Neural cell (in vitro differentiated cells): Measurements from ENCODE around the gene C2CD4A. TPM values are rescaled to one million over a fixed set of nuclear protein-coding genes. Genes with fewer than 3 reads are reported as not detected.
"Not testable (repeated sequence)": the region's sequence is repeated elsewhere in the genome, so short reads cannot be mapped to it uniquely, and the experiment has no call there.

Experiments used
- H2AFZ ChIP-seq: fragments of 200-600, 300-800 bp; sonication (generic), shearing (Covaris generic); 2 replicates; pipeline ENCODE4 v1.6.0; 2014; ENCODE audit warnings: low read depth, mild to moderate bottlenecking, antibody characterized with exemption, low read length, moderate library complexity
- H3F3A ChIP-seq: fragments of 200-600 bp; shearing (Covaris generic); 2 replicates; pipeline ENCODE4 v1.6.1; 2016; ENCODE audit warnings: mild to moderate bottlenecking, moderate library complexity, mixed read lengths, antibody characterized with exemption, low read length; ENCODE audit not compliant: insufficient read depth, poor library complexity, severe bottlenecking
- H3K27ac ChIP-seq: fragments of 200-600, 300-800 bp; sonication (generic), shearing (Covaris generic); 2 replicates; pipeline ENCODE4 v1.5.1; 2014; ENCODE audit warnings: mild to moderate bottlenecking, low read length, moderate library complexity
- H3K27me3 ChIP-seq: fragments of 300-800, 200-600 bp; sonication (generic), shearing (Covaris generic); 2 replicates; pipeline ENCODE4 v1.6.0; 2014; ENCODE audit warnings: mild to moderate bottlenecking, low read depth, low read length, moderate library complexity; ENCODE audit not compliant: insufficient read depth
- H3K36me3 ChIP-seq: fragments of 300-800, 200-600 bp; sonication (generic), shearing (Covaris generic); 2 replicates; pipeline ENCODE4 v1.5.1; 2014; ENCODE audit warnings: mild to moderate bottlenecking, antibody characterized with exemption, low read length, moderate library complexity; ENCODE audit not compliant: insufficient read depth
- H3K4me2 ChIP-seq: fragments of 300-800, 200-600 bp; sonication (generic), shearing (Covaris generic); 2 replicates; pipeline ENCODE4 v1.6.0; 2014; ENCODE audit warnings: mild to moderate bottlenecking, low read length
- H3K4me3 ChIP-seq: fragments of 300-800, 200-600 bp; sonication (generic), shearing (Covaris generic); 2 replicates; pipeline ENCODE4 v1.5.1; 2014; ENCODE audit warnings: mild to moderate bottlenecking, low read length, moderate library complexity
- H3K79me2 ChIP-seq: fragments of 200-600 bp; shearing (Covaris generic); replicated peaks from 2 replicates; pipeline ENCODE4 v1.6.0; 2014; ENCODE audit warnings: mild to moderate bottlenecking, low read length, moderate library complexity; ENCODE audit not compliant: insufficient read depth
- H3K9ac ChIP-seq: fragments of 300-800, 200-600 bp; sonication (generic), shearing (Covaris generic); 2 replicates; pipeline ENCODE4 v1.6.1; 2016; ENCODE audit warnings: mild to moderate bottlenecking, low read length, mixed read lengths
- H3K9me2 ChIP-seq: fragments of 200-600 bp; shearing (Covaris generic); 2 replicates; pipeline ENCODE4 v1.6.1; 2016; ENCODE audit warnings: mild to moderate bottlenecking, low read length, mixed read lengths; ENCODE audit not compliant: insufficient read depth
- H3K9me3 ChIP-seq: fragments of 200-600, 300-800 bp; sonication (generic), shearing (Covaris generic); 2 replicates; pipeline ENCODE4 v1.6.1; 2016; ENCODE audit warnings: mild to moderate bottlenecking, mixed run types, low read length, moderate library complexity, mixed read lengths
- H4K20me1 ChIP-seq: fragments of 200-600 bp; shearing (Covaris generic); 2 replicates; pipeline ENCODE4 v1.6.1; 2016; ENCODE audit warnings: mild to moderate bottlenecking, mixed run types; ENCODE audit not compliant: insufficient read depth
- EP300 ChIP-seq: fragments of 450-650 bp; conservative IDR thresholded peaks from 2 replicates; pipeline ENCODE4 v1.6.1; 2014; ENCODE audit warnings: antibody characterized with exemption, mild to moderate bottlenecking, moderate library complexity; ENCODE audit not compliant: poor library complexity, severe bottlenecking
- EZH2 ChIP-seq: fragments of 200-600, 300-800 bp; shearing (Covaris generic), sonication (generic); IDR thresholded peaks from 2 replicates; pipeline ENCODE4 v1.6.1; 2014; ENCODE audit warnings: antibody characterized with exemption, low read length, borderline replicate concordance, mild to moderate bottlenecking; ENCODE audit not compliant: insufficient read depth, poor library complexity, severe bottlenecking
- MXI1 ChIP-seq: fragments of 450-650 bp; conservative IDR thresholded peaks from 2 replicates; pipeline ENCODE4 v1.6.1; 2014; ENCODE audit warnings: antibody characterized with exemption, mild to moderate bottlenecking; ENCODE audit not compliant: poor library complexity, severe bottlenecking
- POLR2AphosphoS5 ChIP-seq: IDR thresholded peaks from 2 replicates; pipeline ENCODE4 v1.6.1; 2012
- RAD21 ChIP-seq: fragments of 450-650 bp; conservative IDR thresholded peaks from 2 replicates; pipeline ENCODE4 v1.6.1; 2014; ENCODE audit warnings: antibody characterized with exemption, mild to moderate bottlenecking, moderate library complexity
- SMC3 ChIP-seq: fragments of 450-650 bp; conservative IDR thresholded peaks from 2 replicates; pipeline ENCODE4 v1.6.1; 2014; ENCODE audit warnings: antibody characterized with exemption, mild to moderate bottlenecking, moderate library complexity; ENCODE audit not compliant: poor library complexity
- TAF1 ChIP-seq: IDR thresholded peaks from 2 replicates; pipeline ENCODE4 v1.6.1; 2012; ENCODE audit warnings: low read depth
- polyA plus RNA-seq: library from polyadenylated mRNA; depleted of rRNA; stranded (reverse); fragments of >200 nt; gene quantifications from 2 replicates; pipeline ENCODE4 v1.2.3, GENCODE V29; 2014
- TF ChIP-seq, protein P1 (sequence below): fragments of 450-650 bp; IDR thresholded peaks from 2 replicates; pipeline ENCODE4 v1.5.1; 2014; ENCODE audit warnings: antibody characterized with exemption, mild to moderate bottlenecking, moderate library complexity; ENCODE audit not compliant: poor library complexity, severe bottlenecking
- TF ChIP-seq, protein P2 (sequence below): IDR thresholded peaks from 2 replicates; pipeline ENCODE4 v1.6.1; 2012; ENCODE audit warnings: borderline replicate concordance

The C2CD4A gene
- polyA plus RNA-seq, 1 donor from 2014 or later = not detected

DNA sequence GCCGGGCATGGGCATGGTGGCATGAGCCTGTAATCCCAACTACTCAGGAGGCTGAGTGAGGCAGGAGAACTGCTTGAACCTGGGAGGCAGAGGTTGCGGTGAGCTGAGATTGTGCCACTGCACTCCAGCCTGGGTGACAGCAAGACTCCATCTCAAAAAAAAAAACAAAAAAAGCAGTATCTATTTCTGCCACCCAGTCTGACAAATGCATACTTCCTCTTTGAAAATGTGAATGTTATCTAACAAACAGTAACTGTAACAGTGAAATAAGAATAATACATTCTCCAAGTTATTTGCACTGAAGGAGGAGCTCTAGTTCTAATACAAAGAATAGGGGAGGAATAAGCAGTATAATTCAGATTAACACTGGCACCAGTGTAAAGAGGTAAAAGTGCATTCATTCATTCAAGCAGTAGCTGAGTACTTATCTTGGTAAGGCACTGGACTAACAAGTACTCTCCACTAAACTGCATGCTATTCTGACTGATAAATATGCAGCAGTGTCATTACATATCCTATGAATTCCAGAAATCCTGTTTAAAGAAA is 19.4 kb upstream of the C2CD4A start:
- TF ChIP-seq SMC3 (no peak), RAD21 (no peak), POLR2AphosphoS5 (no peak), TAF1 (no peak), EP300 (no peak), MXI1 (no peak), EZH2 (no peak)
- TF ChIP-seq, protein P1, sequence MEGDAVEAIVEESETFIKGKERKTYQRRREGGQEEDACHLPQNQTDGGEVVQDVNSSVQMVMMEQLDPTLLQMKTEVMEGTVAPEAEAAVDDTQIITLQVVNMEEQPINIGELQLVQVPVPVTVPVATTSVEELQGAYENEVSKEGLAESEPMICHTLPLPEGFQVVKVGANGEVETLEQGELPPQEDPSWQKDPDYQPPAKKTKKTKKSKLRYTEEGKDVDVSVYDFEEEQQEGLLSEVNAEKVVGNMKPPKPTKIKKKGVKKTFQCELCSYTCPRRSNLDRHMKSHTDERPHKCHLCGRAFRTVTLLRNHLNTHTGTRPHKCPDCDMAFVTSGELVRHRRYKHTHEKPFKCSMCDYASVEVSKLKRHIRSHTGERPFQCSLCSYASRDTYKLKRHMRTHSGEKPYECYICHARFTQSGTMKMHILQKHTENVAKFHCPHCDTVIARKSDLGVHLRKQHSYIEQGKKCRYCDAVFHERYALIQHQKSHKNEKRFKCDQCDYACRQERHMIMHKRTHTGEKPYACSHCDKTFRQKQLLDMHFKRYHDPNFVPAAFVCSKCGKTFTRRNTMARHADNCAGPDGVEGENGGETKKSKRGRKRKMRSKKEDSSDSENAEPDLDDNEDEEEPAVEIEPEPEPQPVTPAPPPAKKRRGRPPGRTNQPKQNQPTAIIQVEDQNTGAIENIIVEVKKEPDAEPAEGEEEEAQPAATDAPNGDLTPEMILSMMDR = no peak
- TF ChIP-seq, protein P2, sequence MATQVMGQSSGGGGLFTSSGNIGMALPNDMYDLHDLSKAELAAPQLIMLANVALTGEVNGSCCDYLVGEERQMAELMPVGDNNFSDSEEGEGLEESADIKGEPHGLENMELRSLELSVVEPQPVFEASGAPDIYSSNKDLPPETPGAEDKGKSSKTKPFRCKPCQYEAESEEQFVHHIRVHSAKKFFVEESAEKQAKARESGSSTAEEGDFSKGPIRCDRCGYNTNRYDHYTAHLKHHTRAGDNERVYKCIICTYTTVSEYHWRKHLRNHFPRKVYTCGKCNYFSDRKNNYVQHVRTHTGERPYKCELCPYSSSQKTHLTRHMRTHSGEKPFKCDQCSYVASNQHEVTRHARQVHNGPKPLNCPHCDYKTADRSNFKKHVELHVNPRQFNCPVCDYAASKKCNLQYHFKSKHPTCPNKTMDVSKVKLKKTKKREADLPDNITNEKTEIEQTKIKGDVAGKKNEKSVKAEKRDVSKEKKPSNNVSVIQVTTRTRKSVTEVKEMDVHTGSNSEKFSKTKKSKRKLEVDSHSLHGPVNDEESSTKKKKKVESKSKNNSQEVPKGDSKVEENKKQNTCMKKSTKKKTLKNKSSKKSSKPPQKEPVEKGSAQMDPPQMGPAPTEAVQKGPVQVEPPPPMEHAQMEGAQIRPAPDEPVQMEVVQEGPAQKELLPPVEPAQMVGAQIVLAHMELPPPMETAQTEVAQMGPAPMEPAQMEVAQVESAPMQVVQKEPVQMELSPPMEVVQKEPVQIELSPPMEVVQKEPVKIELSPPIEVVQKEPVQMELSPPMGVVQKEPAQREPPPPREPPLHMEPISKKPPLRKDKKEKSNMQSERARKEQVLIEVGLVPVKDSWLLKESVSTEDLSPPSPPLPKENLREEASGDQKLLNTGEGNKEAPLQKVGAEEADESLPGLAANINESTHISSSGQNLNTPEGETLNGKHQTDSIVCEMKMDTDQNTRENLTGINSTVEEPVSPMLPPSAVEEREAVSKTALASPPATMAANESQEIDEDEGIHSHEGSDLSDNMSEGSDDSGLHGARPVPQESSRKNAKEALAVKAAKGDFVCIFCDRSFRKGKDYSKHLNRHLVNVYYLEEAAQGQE = no peak
- Histone ChIP-seq H3K27ac (no peak overlapping the region), H3K4me2 (no peak overlapping the region), H3F3A (no peaks in the 10 kb centered on the region), H3K36me3 (no peaks in the 10 kb centered on the region), H3K9ac (no peak overlapping the region), H4K20me1 (no peaks in the 10 kb centered on the region), H3K9me3 (no peaks in the 10 kb centered on the region), H2AFZ (no peak overlapping the region), H3K4me3 (no peak overlapping the region), H3K79me2 (peaks cover 7% of the 10 kb centered on the region), H3K27me3 (no peaks in the 10 kb centered on the region), H3K9me2 (no peaks in the 10 kb centered on the region)

- H3K9me2 ChIP-seq, H3K79me2 ChIP-seq, H3K36me3 ChIP-seq, H3F3A ChIP-seq, H4K20me1 ChIP-seq, H3K9me3 ChIP-seq, H3K27me3 ChIP-seq, H2AFZ ChIP-seq, H3K9ac ChIP-seq, H3K4me2 ChIP-seq, H3K27ac ChIP-seq, H3K4me3 ChIP-seq: not testable (repeated sequence)
Observed at GRCh38 chr15:62048254-62048653, 18.5 kb upstream of the C2CD4A start.

GRCh38 chr15:62050115-62050514 is 16.7 kb upstream of the C2CD4A start:
- Histone ChIP-seq H3K27ac (no peak overlapping the region), H3K79me2 (peaks cover 4% of the 10 kb centered on the region), H4K20me1 (no peaks in the 10 kb centered on the region), H3K9ac (no peak overlapping the region), H3F3A (no peaks in the 10 kb centered on the region), H3K9me3 (no peaks in the 10 kb centered on the region), H3K9me2 (no peaks in the 10 kb centered on the region), H3K27me3 (no peaks in the 10 kb centered on the region), H3K4me3 (no peak overlapping the region), H2AFZ (no peak overlapping the region), H3K36me3 (no peaks in the 10 kb centered on the region), H3K4me2 (no peak overlapping the region)
- no peak for TF ChIP-seq TAF1
- no peak for TF ChIP-seq EP300
- no peak for TF ChIP-seq POLR2AphosphoS5
- no peak for TF ChIP-seq RAD21
- TF ChIP-seq EZH2 = no peak
